HL-60 (cell line): Measurements from ENCODE around the gene FAM83E.

ENCODE experiments used
- GABPA ChIP-seq: IDR thresholded peaks from 2 replicates; pipeline ENCODE4 v1.6.1; 2012; ENCODE audit warnings: low read depth
- POLR2AphosphoS5 ChIP-seq: IDR thresholded peaks from 2 replicates; pipeline ENCODE4 v1.6.1; 2012; ENCODE audit warnings: low read depth
- SPI1 ChIP-seq: IDR thresholded peaks from 2 replicates; pipeline ENCODE4 v1.6.1; 2012; ENCODE audit warnings: low read depth, mild to moderate bottlenecking, borderline replicate concordance
- TF ChIP-seq, protein P1 (sequence below): IDR thresholded peaks from one replicate; pipeline ENCODE4 v1.5.1; 2011; ENCODE audit warnings: low read length, control low read depth, inconsistent platforms; ENCODE audit not compliant: insufficient read depth
- TF ChIP-seq, protein P2 (sequence below): IDR thresholded peaks from 2 replicates; pipeline ENCODE4 v1.6.1; 2012; ENCODE audit warnings: low read depth; ENCODE audit not compliant: insufficient replicate concordance

DNA sequence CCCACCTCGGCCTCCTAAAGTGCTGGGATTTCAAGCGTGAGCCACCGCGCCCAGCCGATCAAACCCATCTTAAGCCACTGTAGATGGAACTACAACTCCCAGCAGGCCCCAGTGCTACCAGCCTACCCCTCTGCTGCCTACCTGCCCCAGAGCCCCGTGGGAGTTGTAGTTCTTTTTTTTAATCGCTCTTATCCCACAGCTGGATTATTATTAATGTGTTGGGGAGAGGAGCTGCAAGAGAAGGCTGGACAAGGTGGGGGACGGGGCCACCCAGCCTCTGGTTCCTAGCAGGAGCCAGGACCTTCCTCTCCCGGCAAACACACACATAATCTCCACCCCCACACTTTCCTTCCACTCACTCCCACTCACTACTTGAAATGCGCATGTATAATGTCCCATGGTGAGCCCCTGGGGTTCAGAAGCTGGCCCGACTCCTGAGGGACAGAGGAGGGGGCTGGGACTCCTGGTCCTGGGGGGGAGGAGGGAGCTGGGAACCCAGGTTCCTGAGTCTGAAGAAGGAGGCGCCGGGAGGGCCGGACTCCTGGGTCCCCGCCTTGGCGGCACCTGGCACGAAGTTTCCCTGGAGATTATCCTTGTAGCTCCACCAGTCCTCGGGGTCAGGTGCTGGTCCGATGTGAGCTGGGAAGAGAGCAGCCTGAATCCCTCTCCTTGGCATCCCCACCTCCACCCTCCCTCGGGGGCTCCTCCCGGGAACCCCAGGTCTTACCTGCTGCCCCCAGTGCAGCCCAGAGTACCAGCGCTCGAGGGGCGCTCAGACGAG lies 30.2 kb upstream of the FAM83E start:
- TF ChIP-seq, protein P1, sequence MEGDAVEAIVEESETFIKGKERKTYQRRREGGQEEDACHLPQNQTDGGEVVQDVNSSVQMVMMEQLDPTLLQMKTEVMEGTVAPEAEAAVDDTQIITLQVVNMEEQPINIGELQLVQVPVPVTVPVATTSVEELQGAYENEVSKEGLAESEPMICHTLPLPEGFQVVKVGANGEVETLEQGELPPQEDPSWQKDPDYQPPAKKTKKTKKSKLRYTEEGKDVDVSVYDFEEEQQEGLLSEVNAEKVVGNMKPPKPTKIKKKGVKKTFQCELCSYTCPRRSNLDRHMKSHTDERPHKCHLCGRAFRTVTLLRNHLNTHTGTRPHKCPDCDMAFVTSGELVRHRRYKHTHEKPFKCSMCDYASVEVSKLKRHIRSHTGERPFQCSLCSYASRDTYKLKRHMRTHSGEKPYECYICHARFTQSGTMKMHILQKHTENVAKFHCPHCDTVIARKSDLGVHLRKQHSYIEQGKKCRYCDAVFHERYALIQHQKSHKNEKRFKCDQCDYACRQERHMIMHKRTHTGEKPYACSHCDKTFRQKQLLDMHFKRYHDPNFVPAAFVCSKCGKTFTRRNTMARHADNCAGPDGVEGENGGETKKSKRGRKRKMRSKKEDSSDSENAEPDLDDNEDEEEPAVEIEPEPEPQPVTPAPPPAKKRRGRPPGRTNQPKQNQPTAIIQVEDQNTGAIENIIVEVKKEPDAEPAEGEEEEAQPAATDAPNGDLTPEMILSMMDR: no peak
- TF ChIP-seq POLR2AphosphoS5 (no peak), GABPA (no peak), SPI1 (no peak)
- TF ChIP-seq, protein P2, sequence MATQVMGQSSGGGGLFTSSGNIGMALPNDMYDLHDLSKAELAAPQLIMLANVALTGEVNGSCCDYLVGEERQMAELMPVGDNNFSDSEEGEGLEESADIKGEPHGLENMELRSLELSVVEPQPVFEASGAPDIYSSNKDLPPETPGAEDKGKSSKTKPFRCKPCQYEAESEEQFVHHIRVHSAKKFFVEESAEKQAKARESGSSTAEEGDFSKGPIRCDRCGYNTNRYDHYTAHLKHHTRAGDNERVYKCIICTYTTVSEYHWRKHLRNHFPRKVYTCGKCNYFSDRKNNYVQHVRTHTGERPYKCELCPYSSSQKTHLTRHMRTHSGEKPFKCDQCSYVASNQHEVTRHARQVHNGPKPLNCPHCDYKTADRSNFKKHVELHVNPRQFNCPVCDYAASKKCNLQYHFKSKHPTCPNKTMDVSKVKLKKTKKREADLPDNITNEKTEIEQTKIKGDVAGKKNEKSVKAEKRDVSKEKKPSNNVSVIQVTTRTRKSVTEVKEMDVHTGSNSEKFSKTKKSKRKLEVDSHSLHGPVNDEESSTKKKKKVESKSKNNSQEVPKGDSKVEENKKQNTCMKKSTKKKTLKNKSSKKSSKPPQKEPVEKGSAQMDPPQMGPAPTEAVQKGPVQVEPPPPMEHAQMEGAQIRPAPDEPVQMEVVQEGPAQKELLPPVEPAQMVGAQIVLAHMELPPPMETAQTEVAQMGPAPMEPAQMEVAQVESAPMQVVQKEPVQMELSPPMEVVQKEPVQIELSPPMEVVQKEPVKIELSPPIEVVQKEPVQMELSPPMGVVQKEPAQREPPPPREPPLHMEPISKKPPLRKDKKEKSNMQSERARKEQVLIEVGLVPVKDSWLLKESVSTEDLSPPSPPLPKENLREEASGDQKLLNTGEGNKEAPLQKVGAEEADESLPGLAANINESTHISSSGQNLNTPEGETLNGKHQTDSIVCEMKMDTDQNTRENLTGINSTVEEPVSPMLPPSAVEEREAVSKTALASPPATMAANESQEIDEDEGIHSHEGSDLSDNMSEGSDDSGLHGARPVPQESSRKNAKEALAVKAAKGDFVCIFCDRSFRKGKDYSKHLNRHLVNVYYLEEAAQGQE: no peak
